ENCODE data around the gene FAXC.
A peak's percentile ranks its signal among the peaks of the same experiment; 100 is the strongest.

The FAXC gene

GRCh38 chr6:99330159-99330558, 19.3 kb downstream of the FAXC start:
- no peak overlapping the region for H3K4me3 ChIP-seq (ENCODE audit: low read depth, low read length)
- no peak for TF ChIP-seq MYC (IDR thresholded peaks at IDR 0.05; ENCODE audit: low read depth, low read length)
- no peak for TF ChIP-seq POLR2A (IDR thresholded peaks at IDR 0.05; ENCODE audit: extremely low read depth, insufficient read length)
- peak; percentile 84 for TF ChIP-seq CTCF (IDR thresholded peaks at IDR 0.05; ENCODE audit: low read depth, low read length)
- TF ChIP-seq MAX (IDR thresholded peaks at IDR 0.05; ENCODE audit: low read depth, low read length) = no peak
- DNase-seq (ENCODE audit: low read depth) = peak; percentile 80

GRCh38 chr6:99324996-99325395, 24.5 kb downstream of the FAXC start:
- no peak for DNase-seq (ENCODE audit: low read depth)
- no peak overlapping the region for H3K4me3 ChIP-seq (ENCODE audit: low read depth, low read length)
- TF ChIP-seq CTCF (IDR thresholded peaks at IDR 0.05; ENCODE audit: low read depth, low read length) (no peak), MYC (IDR thresholded peaks at IDR 0.05; ENCODE audit: low read depth, low read length) (no peak), MAX (IDR thresholded peaks at IDR 0.05; ENCODE audit: low read depth, low read length) (no peak), POLR2A (IDR thresholded peaks at IDR 0.05; ENCODE audit: extremely low read depth, insufficient read length) (no peak)

- DNase-seq (ENCODE audit: low read depth) = no peak
- H3K4me3 ChIP-seq (ENCODE audit: low read depth, low read length) = no peak overlapping the region
- TF ChIP-seq POLR2A (IDR thresholded peaks at IDR 0.05; ENCODE audit: extremely low read depth, insufficient read length) (no peak), MAX (IDR thresholded peaks at IDR 0.05; ENCODE audit: low read depth, low read length) (no peak), MYC (IDR thresholded peaks at IDR 0.05; ENCODE audit: low read depth, low read length) (no peak), CTCF (IDR thresholded peaks at IDR 0.05; ENCODE audit: low read depth, low read length) (no peak)
These were observed 30.9 kb downstream of the FAXC start for GRCh38 chr6:99318566-99318965.

GRCh38 chr6:99312354-99312753, 37.1 kb downstream of the FAXC start:
- no peak for TF ChIP-seq MAX (IDR thresholded peaks at IDR 0.05; ENCODE audit: low read depth, low read length)
- no peak for TF ChIP-seq MYC (IDR thresholded peaks at IDR 0.05; ENCODE audit: low read depth, low read length)
- TF ChIP-seq POLR2A (IDR thresholded peaks at IDR 0.05; ENCODE audit: extremely low read depth, insufficient read length) = no peak
- no peak for TF ChIP-seq CTCF (IDR thresholded peaks at IDR 0.05; ENCODE audit: low read depth, low read length)

GRCh38 chr6:99310553-99310952, 38.9 kb downstream of the FAXC start:
- no peak overlapping the region for H3K4me3 ChIP-seq (ENCODE audit: low read depth, low read length)
- no peak for TF ChIP-seq POLR2A (IDR thresholded peaks at IDR 0.05; ENCODE audit: extremely low read depth, insufficient read length)
- TF ChIP-seq MAX (IDR thresholded peaks at IDR 0.05; ENCODE audit: low read depth, low read length) = no peak
- no peak for TF ChIP-seq MYC (IDR thresholded peaks at IDR 0.05; ENCODE audit: low read depth, low read length)
- TF ChIP-seq CTCF (IDR thresholded peaks at IDR 0.05; ENCODE audit: low read depth, low read length) = no peak
- no peak for DNase-seq (ENCODE audit: low read depth)

More at GRCh38 chr6:99312354-99312753, 37.1 kb downstream of the FAXC start:
- no peak overlapping the region for H3K4me3 ChIP-seq (ENCODE audit: low read depth, low read length)
- DNase-seq (ENCODE audit: low read depth) = no peak

GRCh38 chr6:99309557-99309956, 39.9 kb downstream of the FAXC start:
- H3K4me3 ChIP-seq (ENCODE audit: low read depth, low read length) = no peak overlapping the region
- no peak for DNase-seq (ENCODE audit: low read depth)
- TF ChIP-seq CTCF (IDR thresholded peaks at IDR 0.05; ENCODE audit: low read depth, low read length) (no peak), POLR2A (IDR thresholded peaks at IDR 0.05; ENCODE audit: extremely low read depth, insufficient read length) (no peak), MAX (IDR thresholded peaks at IDR 0.05; ENCODE audit: low read depth, low read length) (no peak), MYC (IDR thresholded peaks at IDR 0.05; ENCODE audit: low read depth, low read length) (no peak)
